ENCODE measurements around the gene WWOX.

WWOX gene

GRCh38 chr16:78215222-78215621 lies 115.8 kb downstream of the WWOX start:
- no peak overlapping the region for H3K4me3 ChIP-seq (ENCODE audit: control insufficient read depth, low read depth, low read length)
- DNase-seq (ENCODE audit: low read depth): no peak
- no peak for TF ChIP-seq CTCF (IDR thresholded peaks at IDR 0.05; ENCODE audit: control insufficient read depth, insufficient read depth, low read depth, low read length, missing control alignments)

GRCh38 chr16:78216166-78216745 lies 116.8 kb downstream of the WWOX start:
- no peak overlapping the region for H3K4me3 ChIP-seq (ENCODE audit: control insufficient read depth, low read depth, low read length)
- no peak for TF ChIP-seq CTCF (IDR thresholded peaks at IDR 0.05; ENCODE audit: control insufficient read depth, insufficient read depth, low read depth, low read length, missing control alignments)

GRCh38 chr16:78217276-78217675 lies 117.8 kb downstream of the WWOX start:
- DNase-seq (ENCODE audit: low read depth): no peak
- H3K4me3 ChIP-seq (ENCODE audit: control insufficient read depth, low read depth, low read length): no peak overlapping the region
- no peak for TF ChIP-seq CTCF (IDR thresholded peaks at IDR 0.05; ENCODE audit: control insufficient read depth, insufficient read depth, low read depth, low read length, missing control alignments)

More at GRCh38 chr16:78216166-78216745, 116.8 kb downstream of the WWOX start:
- no peak for DNase-seq (ENCODE audit: low read depth)

- DNase-seq (ENCODE audit: low read depth): no peak
- no peak for TF ChIP-seq CTCF (IDR thresholded peaks at IDR 0.05; ENCODE audit: control insufficient read depth, insufficient read depth, low read depth, low read length, missing control alignments)
- H3K4me3 ChIP-seq (ENCODE audit: control insufficient read depth, low read depth, low read length): no peak overlapping the region
Measured at GRCh38 chr16:78218279-78218678, 118.8 kb downstream of the WWOX start.

- no peak for TF ChIP-seq CTCF (IDR thresholded peaks at IDR 0.05; ENCODE audit: control insufficient read depth, insufficient read depth, low read depth, low read length, missing control alignments)
- H3K4me3 ChIP-seq (ENCODE audit: control insufficient read depth, low read depth, low read length): no peak overlapping the region
- no peak for DNase-seq (ENCODE audit: low read depth)
Measured at GRCh38 chr16:78218856-78219651, 119.6 kb downstream of the WWOX start.

- no peak for TF ChIP-seq CTCF (IDR thresholded peaks at IDR 0.05; ENCODE audit: control insufficient read depth, insufficient read depth, low read depth, low read length, missing control alignments)
- H3K4me3 ChIP-seq (ENCODE audit: control insufficient read depth, low read depth, low read length): no peak overlapping the region
- no peak for DNase-seq (ENCODE audit: low read depth)
Measured at GRCh38 chr16:78220571-78220970, 121.1 kb downstream of the WWOX start.
